Endothelial cell of umbilical vein (primary cell): ENCODE results near the gene EVX1.

Experiments
- EZH2 ChIP-seq: IDR thresholded peaks from 2 replicates; pipeline ENCODE4 v1.6.1; 2012; ENCODE audit warnings: borderline replicate concordance, low read depth, mild to moderate bottlenecking, moderate library complexity, low read length, inconsistent platforms; ENCODE audit not compliant: severe bottlenecking
- GATA2 ChIP-seq: IDR thresholded peaks from 2 replicates; pipeline ENCODE4 v1.7.0; 2011; ENCODE audit warnings: low read depth, mild to moderate bottlenecking, moderate library complexity, mixed read lengths, low read length; ENCODE audit not compliant: insufficient read length, insufficient read depth
- JUN ChIP-seq: IDR thresholded peaks from 2 replicates; pipeline ENCODE4 v1.6.1; 2011; ENCODE audit warnings: borderline replicate concordance, low read depth; ENCODE audit not compliant: insufficient read length, insufficient read depth
- MYC ChIP-seq: IDR thresholded peaks from one replicate; pipeline ENCODE4 v1.6.1; 2011; ENCODE audit warnings: mild to moderate bottlenecking, low read depth, low read length
- POLR2A ChIP-seq: IDR thresholded peaks from 2 replicates; pipeline ENCODE4 v1.6.1; 2012; ENCODE audit warnings: low read depth, mild to moderate bottlenecking, control low read depth, low read length
- POLR2AphosphoS5 ChIP-seq: IDR thresholded peaks from 2 replicates; pipeline ENCODE4 v1.6.1; 2012; ENCODE audit warnings: low read depth, mild to moderate bottlenecking, control low read depth, low read length, moderate library complexity; ENCODE audit not compliant: insufficient read depth
- TF ChIP-seq, protein P1 (sequence below), 2 donors: IDR thresholded peaks; 1 replicate in 1 of 2; 2 replicates in 1 of 2; pipeline ENCODE4 v1.5.1; 2011; ENCODE audit warnings: low read length in 2 of 2, mild to moderate bottlenecking in 2 of 2, moderate library complexity in 2 of 2, control low read depth in 1 of 2, inconsistent platforms in 1 of 2, low read depth in 1 of 2; ENCODE audit not compliant: insufficient read depth in 1 of 2; ENCODE audit errors: extremely low read depth in 1 of 2
- TF ChIP-seq, protein P2 (sequence below): IDR thresholded peaks from 2 replicates; pipeline ENCODE4 v1.6.1; 2011; ENCODE audit not compliant: insufficient read depth, insufficient read length

GRCh38 chr7:27219821-27220220 lies 22.8 kb upstream of the EVX1 start:
- TF ChIP-seq POLR2AphosphoS5 (no peak), EZH2 (no peak), POLR2A (no peak), MYC (no peak), GATA2 (no peak), JUN (no peak)
- TF ChIP-seq, protein P1, sequence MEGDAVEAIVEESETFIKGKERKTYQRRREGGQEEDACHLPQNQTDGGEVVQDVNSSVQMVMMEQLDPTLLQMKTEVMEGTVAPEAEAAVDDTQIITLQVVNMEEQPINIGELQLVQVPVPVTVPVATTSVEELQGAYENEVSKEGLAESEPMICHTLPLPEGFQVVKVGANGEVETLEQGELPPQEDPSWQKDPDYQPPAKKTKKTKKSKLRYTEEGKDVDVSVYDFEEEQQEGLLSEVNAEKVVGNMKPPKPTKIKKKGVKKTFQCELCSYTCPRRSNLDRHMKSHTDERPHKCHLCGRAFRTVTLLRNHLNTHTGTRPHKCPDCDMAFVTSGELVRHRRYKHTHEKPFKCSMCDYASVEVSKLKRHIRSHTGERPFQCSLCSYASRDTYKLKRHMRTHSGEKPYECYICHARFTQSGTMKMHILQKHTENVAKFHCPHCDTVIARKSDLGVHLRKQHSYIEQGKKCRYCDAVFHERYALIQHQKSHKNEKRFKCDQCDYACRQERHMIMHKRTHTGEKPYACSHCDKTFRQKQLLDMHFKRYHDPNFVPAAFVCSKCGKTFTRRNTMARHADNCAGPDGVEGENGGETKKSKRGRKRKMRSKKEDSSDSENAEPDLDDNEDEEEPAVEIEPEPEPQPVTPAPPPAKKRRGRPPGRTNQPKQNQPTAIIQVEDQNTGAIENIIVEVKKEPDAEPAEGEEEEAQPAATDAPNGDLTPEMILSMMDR (IDR thresholded peaks at IDR 0.05; ENCODE audit: extremely low read depth in 1 of 2, insufficient read depth in 1 of 2, low read depth in 1 of 2, low read length in 2 of 2): no peak
- TF ChIP-seq, protein P2, sequence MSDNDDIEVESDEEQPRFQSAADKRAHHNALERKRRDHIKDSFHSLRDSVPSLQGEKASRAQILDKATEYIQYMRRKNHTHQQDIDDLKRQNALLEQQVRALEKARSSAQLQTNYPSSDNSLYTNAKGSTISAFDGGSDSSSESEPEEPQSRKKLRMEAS: no peak
